Measurements from ENCODE around the gene ACVR2A. TPM values are rescaled to one million over a fixed set of nuclear protein-coding genes. Genes with fewer than 3 reads are reported as not detected.

Gene ACVR2A
- total RNA-seq, 2 experiments from 2014 or later = 13.3 to 14.6 TPM

DNA sequence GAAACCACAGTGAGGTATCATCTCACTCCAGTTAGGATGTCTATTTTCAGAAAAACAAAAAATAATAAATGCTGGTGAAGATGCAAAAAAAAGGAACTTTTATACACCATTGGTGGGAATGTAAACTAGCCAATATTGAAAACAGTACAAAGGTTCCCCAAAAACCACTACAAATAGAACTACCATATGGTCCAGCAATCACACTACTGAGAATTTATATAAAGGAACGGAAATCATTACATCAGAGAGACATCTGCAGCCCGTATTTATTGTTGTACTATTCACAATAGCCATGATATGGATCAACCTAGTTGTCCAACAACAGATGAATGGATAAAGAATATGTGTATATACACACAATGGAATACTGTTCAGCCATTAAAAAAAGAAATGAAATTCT lies 123.7 kb downstream of the ACVR2A start:
- Histone ChIP-seq H3K27me3 (ENCODE audit: control insufficient read depth in 1 of 2, insufficient read depth in 2 of 2, low read length in 2 of 2) (no peaks in the 10 kb centered on the region), H3K4me1 (ENCODE audit: insufficient read depth, low read length) (no peaks in the 10 kb centered on the region), H3K36me3 (ENCODE audit: insufficient read depth, low read length) (peaks cover 31% of the 10 kb centered on the region), H3K9me3 (ENCODE audit: control insufficient read depth in 1 of 2, insufficient read depth in 1 of 2, low read length in 2 of 2) (no peaks in the 10 kb centered on the region), H3K27ac (ENCODE audit: low read depth in 1 of 2, low read length in 2 of 2) (no peak overlapping the region), H3K4me3 (ENCODE audit: low read length) (no peak overlapping the region)
- TF ChIP-seq, protein P1, sequence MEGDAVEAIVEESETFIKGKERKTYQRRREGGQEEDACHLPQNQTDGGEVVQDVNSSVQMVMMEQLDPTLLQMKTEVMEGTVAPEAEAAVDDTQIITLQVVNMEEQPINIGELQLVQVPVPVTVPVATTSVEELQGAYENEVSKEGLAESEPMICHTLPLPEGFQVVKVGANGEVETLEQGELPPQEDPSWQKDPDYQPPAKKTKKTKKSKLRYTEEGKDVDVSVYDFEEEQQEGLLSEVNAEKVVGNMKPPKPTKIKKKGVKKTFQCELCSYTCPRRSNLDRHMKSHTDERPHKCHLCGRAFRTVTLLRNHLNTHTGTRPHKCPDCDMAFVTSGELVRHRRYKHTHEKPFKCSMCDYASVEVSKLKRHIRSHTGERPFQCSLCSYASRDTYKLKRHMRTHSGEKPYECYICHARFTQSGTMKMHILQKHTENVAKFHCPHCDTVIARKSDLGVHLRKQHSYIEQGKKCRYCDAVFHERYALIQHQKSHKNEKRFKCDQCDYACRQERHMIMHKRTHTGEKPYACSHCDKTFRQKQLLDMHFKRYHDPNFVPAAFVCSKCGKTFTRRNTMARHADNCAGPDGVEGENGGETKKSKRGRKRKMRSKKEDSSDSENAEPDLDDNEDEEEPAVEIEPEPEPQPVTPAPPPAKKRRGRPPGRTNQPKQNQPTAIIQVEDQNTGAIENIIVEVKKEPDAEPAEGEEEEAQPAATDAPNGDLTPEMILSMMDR (IDR thresholded peaks at IDR 0.05) = no peak
- ATAC-seq (ENCODE audit: poor library complexity) = no peak
- ChIA-PET CTCF (no interaction called here), POLR2A (no interaction called here)
- Mint-ChIP-seq H3K4me3 (no peak overlapping the region), H3K27me3 (no peaks in the 10 kb centered on the region), H3K27ac (no peak overlapping the region), H3K4me1 (ENCODE audit: low read depth) (peaks cover 26% of the 10 kb centered on the region), H3K36me3 (ENCODE audit: low read depth) (peaks cover 91% of the 10 kb centered on the region), H3K9me3 (peaks cover 23% of the 10 kb centered on the region)
- intact Hi-C loops (cut with DNase I, micrococcal nuclease) = no loop called here
- DNase-seq = no peak

DNA sequence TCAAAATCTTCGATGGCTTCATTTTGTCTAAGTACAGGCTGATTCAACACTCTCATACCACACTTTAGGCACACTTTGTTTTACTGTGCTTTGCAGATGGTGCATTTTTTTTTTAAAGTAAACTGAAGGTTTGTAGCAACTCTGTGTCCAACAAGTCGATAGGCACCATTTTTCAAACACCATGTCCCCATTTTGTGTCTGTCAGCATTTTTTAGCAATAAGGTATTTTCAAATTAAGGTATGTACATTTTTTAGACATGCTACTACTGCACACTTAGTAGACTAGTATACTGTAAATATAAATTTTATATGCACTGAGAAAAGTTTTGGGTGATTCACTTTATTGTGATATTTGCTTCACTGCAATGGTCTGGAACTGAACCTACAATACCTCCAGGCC lies 131.3 kb downstream of the ACVR2A start:
- no peaks in the 10 kb centered on the region for H3K4me1 ChIP-seq (ENCODE audit: insufficient read depth, low read length)
- DNase-seq = no peak
- Mint-ChIP-seq H3K36me3 (ENCODE audit: low read depth) (peaks cover 58% of the 10 kb centered on the region), H3K27me3 (no peaks in the 10 kb centered on the region), H3K9me3 (no peaks in the 10 kb centered on the region), H3K27ac (no peak overlapping the region), H3K4me1 (ENCODE audit: low read depth) (peaks cover 44% of the 10 kb centered on the region), H3K4me3 (no peak overlapping the region)
- no peak for ATAC-seq (ENCODE audit: poor library complexity)
- peaks cover 24% of the 10 kb centered on the region for H3K36me3 ChIP-seq (ENCODE audit: insufficient read depth, low read length)
- ChIA-PET POLR2A (no interaction called here), CTCF (no interaction called here)
- TF ChIP-seq, protein P1 (IDR thresholded peaks at IDR 0.05) = no peak
- H3K9me3 ChIP-seq (ENCODE audit: control insufficient read depth in 1 of 2, insufficient read depth in 1 of 2, low read length in 2 of 2) = no peaks in the 10 kb centered on the region
- H3K27me3 ChIP-seq (ENCODE audit: control insufficient read depth in 1 of 2, insufficient read depth in 2 of 2, low read length in 2 of 2) = no peaks in the 10 kb centered on the region
- no peak overlapping the region for H3K27ac ChIP-seq (ENCODE audit: low read depth in 1 of 2, low read length in 2 of 2)
- intact Hi-C loops (cut with DNase I, micrococcal nuclease) = no loop called here
- H3K4me3 ChIP-seq (ENCODE audit: low read length) = no peak overlapping the region

GRCh38 chr2:147977679-147978078 lies 132.8 kb downstream of the ACVR2A start:
- no peaks in the 10 kb centered on the region for H3K27me3 ChIP-seq (ENCODE audit: control insufficient read depth in 1 of 2, insufficient read depth in 2 of 2, low read length in 2 of 2)
- peaks cover 17% of the 10 kb centered on the region for H3K36me3 ChIP-seq (ENCODE audit: insufficient read depth, low read length)
- Mint-ChIP-seq H3K27me3 (no peaks in the 10 kb centered on the region), H3K4me3 (no peak overlapping the region), H3K9me3 (no peaks in the 10 kb centered on the region), H3K36me3 (ENCODE audit: low read depth) (peaks cover 48% of the 10 kb centered on the region), H3K4me1 (ENCODE audit: low read depth) (peaks cover 52% of the 10 kb centered on the region), H3K27ac (no peak overlapping the region)
- H3K27ac ChIP-seq (ENCODE audit: low read depth in 1 of 2, low read length in 2 of 2) = no peak overlapping the region
- H3K9me3 ChIP-seq (ENCODE audit: control insufficient read depth in 1 of 2, insufficient read depth in 1 of 2, low read length in 2 of 2) = no peaks in the 10 kb centered on the region
- no peak overlapping the region for H3K4me3 ChIP-seq (ENCODE audit: low read length)
- CTCF ChIA-PET = no interaction called here
- H3K4me1 ChIP-seq (ENCODE audit: insufficient read depth, low read length) = no peaks in the 10 kb centered on the region
- TF ChIP-seq, protein P1 (IDR thresholded peaks at IDR 0.05) = no peak
- intact Hi-C loops (cut with DNase I, micrococcal nuclease) = no loop called here
- no peak for DNase-seq
- ATAC-seq (ENCODE audit: poor library complexity) = no peak
- POLR2A ChIA-PET = no interaction called here

Other genes starting within 250 kb of the ACVR2A start
- 10 to 100 TPM; 29.4 to 33.9 TPM for gene ORC4, start 175.7 kb downstream of the ACVR2A start, total RNA-seq
- 10 to 100 TPM; 49.8 to 52.9 TPM for gene MBD5, start 176.1 kb downstream of the ACVR2A start, total RNA-seq

All from CD4-positive, alpha-beta T cell (primary cell).